OCI-LY1 (cell line): ENCODE results near the gene KANTR.

ENCODE experiments used
- EZH2 ChIP-seq: fragments of 200-600 bp; sonication (generic), shearing (Covaris generic); IDR thresholded peaks from 2 replicates; pipeline ENCODE4 v1.8.0; 2017; ENCODE audit warnings: borderline replicate concordance, mixed run types, mild to moderate bottlenecking, antibody characterized with exemption, low read length, moderate library complexity, mixed read lengths
- TF ChIP-seq, protein P1 (sequence below): fragments of 200-600 bp; sonication (generic), shearing (Covaris generic); IDR thresholded peaks from 2 replicates; pipeline ENCODE4 v1.5.1; 2017; ENCODE audit warnings: mild to moderate bottlenecking, antibody characterized with exemption, low read length, moderate library complexity, mixed read lengths

DNA sequence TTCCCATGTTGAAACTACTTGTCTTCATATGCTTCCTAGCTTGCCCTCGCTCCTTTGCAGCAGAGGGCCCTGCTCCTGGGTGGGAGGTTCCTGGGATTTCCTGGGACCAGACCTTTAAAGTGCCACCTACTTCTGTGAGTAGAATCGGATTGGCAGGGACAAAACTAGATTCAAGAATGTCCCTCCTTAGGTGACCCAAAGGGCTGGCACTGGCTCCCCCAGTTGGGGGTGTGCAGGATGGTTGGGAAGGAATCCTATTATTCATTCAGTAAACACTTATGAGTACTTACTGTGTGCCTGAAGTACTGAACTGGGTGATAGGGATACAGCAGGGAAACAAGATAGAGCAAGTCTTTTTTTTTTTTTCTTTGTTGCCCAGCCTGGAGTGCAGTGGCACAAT lies 2.6 kb upstream of the KANTR start:
- TF ChIP-seq, protein P1, sequence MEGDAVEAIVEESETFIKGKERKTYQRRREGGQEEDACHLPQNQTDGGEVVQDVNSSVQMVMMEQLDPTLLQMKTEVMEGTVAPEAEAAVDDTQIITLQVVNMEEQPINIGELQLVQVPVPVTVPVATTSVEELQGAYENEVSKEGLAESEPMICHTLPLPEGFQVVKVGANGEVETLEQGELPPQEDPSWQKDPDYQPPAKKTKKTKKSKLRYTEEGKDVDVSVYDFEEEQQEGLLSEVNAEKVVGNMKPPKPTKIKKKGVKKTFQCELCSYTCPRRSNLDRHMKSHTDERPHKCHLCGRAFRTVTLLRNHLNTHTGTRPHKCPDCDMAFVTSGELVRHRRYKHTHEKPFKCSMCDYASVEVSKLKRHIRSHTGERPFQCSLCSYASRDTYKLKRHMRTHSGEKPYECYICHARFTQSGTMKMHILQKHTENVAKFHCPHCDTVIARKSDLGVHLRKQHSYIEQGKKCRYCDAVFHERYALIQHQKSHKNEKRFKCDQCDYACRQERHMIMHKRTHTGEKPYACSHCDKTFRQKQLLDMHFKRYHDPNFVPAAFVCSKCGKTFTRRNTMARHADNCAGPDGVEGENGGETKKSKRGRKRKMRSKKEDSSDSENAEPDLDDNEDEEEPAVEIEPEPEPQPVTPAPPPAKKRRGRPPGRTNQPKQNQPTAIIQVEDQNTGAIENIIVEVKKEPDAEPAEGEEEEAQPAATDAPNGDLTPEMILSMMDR, result no peak
- TF ChIP-seq EZH2, result no peak
